ENCODE data around the gene NEK4. TPM values are rescaled to one million over a fixed set of nuclear protein-coding genes. Genes with fewer than 3 reads are reported as not detected.

Gene NEK4
- total RNA-seq, 1 donor from 2014 or later = 52.3 TPM

DNA sequence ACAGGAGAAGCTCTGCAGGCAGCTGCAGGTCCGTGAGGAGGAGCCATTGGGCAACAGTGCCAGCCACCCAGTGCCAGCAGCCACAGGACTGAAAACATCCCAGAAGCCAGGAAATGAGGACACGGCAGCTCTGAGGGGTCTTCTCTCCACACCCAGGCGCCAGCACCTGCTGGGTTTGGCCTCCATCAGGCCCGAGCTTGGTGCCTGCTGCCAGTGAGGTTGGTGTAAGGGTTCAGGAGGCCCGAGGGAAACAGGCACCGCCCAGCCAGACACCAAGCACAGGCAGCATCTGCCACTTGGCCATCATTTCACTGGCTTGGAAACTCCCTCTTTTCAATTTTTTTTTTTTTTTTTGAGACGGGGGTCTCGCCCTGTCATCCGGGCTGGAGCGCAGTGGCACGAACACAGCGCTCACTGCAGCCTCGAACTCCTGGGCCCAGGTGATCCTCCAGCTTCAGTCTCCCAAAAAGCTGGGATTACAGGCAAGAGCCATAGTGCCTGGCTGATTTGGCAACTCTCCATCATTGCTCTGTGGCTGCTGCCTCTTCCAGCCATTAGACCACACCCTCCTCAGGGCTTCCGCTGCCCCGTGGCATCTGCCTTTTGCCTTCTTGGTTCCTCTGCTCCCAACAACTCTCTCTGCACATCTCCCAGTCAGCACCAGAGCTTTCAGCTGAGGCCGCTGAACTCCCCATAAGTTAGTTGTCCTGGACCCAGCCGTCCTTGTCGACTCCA lies 22.4 kb upstream of the NEK4 start:
- Mint-ChIP-seq H3K36me3 (ENCODE audit: low read depth) (no peaks in the 10 kb centered on the region), H3K4me3 (no peak overlapping the region), H3K27ac (ENCODE audit: unreplicated experiment) (peak overlapping the region; percentile 94), H3K9me3 (no peaks in the 10 kb centered on the region), H3K27me3 (ENCODE audit: low read depth) (no peaks in the 10 kb centered on the region), H3K4me1 (peaks cover 20% of the 10 kb centered on the region)
- TF ChIP-seq, protein P1, sequence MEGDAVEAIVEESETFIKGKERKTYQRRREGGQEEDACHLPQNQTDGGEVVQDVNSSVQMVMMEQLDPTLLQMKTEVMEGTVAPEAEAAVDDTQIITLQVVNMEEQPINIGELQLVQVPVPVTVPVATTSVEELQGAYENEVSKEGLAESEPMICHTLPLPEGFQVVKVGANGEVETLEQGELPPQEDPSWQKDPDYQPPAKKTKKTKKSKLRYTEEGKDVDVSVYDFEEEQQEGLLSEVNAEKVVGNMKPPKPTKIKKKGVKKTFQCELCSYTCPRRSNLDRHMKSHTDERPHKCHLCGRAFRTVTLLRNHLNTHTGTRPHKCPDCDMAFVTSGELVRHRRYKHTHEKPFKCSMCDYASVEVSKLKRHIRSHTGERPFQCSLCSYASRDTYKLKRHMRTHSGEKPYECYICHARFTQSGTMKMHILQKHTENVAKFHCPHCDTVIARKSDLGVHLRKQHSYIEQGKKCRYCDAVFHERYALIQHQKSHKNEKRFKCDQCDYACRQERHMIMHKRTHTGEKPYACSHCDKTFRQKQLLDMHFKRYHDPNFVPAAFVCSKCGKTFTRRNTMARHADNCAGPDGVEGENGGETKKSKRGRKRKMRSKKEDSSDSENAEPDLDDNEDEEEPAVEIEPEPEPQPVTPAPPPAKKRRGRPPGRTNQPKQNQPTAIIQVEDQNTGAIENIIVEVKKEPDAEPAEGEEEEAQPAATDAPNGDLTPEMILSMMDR (conservative IDR thresholded peaks at IDR 0.05) = no peak
- no peak for DNase-seq (ENCODE audit: low read depth, low spot score)

DNA sequence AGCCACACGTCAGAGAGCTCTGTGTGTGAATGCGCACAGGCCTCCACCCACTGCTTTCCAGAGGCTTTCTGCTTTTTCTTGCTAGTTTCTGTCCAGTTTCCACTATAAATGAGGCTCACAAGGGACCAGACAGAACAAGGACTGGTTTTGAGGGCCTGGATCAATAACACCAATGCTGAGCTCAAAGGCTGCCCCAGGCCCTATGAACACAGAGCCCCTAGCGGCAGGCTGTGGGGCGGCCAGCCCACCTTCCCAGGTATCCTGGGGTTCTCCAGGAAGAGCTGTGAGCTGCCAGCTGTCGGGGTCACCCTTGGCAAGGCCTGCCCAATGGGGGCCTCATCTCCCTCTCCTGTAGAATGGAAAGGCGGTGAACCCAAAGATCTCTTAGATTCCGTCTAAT lies 21.7 kb upstream of the NEK4 start:
- H3K27me3 Mint-ChIP-seq (ENCODE audit: low read depth) = no peaks in the 10 kb centered on the region
- DNase-seq (ENCODE audit: low read depth, low spot score) = no peak
- H3K4me1 Mint-ChIP-seq = peaks cover 20% of the 10 kb centered on the region
- no peaks in the 10 kb centered on the region for H3K9me3 Mint-ChIP-seq
- H3K27ac Mint-ChIP-seq (ENCODE audit: unreplicated experiment) = no peak overlapping the region
- no peaks in the 10 kb centered on the region for H3K36me3 Mint-ChIP-seq (ENCODE audit: low read depth)
- TF ChIP-seq, protein P1 (conservative IDR thresholded peaks at IDR 0.05) = peak; percentile 40
- H3K4me3 Mint-ChIP-seq = no peak overlapping the region

DNA sequence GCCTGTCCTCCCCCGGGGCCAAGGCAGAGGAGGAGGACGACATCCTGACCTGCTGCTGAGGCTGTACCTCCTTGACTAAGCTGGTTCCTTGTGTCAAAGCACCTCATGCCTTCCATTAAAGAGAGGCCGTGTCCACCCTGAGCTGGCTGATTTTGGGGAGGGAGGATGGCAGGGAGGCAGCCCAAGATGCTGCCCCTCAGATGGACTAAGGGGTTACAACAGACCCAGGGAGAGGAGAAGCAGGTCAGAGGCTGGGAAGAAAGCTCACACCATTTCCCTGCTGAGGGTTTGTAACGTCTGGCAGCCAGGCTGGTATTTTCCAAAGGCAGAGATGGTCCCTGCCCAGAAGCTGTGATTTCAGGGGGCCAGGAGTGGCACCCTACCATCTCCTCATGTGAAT lies 21.2 kb upstream of the NEK4 start:
- TF ChIP-seq, protein P1 (conservative IDR thresholded peaks at IDR 0.05) = no peak
- no peak for DNase-seq (ENCODE audit: low read depth, low spot score)
- H3K27me3 Mint-ChIP-seq (ENCODE audit: low read depth) = no peaks in the 10 kb centered on the region

DNA sequence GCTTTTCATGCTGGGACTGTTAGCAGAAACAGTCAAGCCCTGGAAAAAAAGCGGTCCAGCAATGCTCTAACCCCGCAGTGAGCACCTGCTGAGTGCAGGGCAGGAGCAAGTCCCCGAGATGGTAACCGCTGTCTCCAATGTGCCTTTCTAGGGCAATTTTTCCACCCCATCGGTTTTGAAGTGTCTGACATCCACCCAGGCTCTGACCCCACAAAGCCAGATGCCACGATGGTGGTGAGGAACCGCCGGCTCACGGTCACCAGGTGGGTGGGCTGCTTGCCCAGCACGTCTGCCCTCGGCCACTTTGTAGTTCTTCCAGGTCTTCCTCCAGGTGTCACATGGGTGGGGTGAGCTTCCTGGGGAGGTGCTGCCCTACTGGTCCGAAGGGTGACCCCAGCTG lies 20.6 kb upstream of the NEK4 start:
- no peak overlapping the region for H3K27ac Mint-ChIP-seq (ENCODE audit: unreplicated experiment)
- H3K27me3 Mint-ChIP-seq (ENCODE audit: low read depth) = no peaks in the 10 kb centered on the region
- no peak for DNase-seq (ENCODE audit: low read depth, low spot score)
- H3K4me3 Mint-ChIP-seq = no peak overlapping the region
- peaks cover 20% of the 10 kb centered on the region for H3K4me1 Mint-ChIP-seq
- H3K36me3 Mint-ChIP-seq (ENCODE audit: low read depth) = no peaks in the 10 kb centered on the region
- TF ChIP-seq, protein P1 (conservative IDR thresholded peaks at IDR 0.05) = no peak
- no peaks in the 10 kb centered on the region for H3K9me3 Mint-ChIP-seq

More for the DNA sequence above, 21.2 kb upstream of the NEK4 start:
- Mint-ChIP-seq H3K4me3 (no peak overlapping the region), H3K4me1 (peaks cover 20% of the 10 kb centered on the region), H3K9me3 (no peaks in the 10 kb centered on the region), H3K36me3 (ENCODE audit: low read depth) (no peaks in the 10 kb centered on the region), H3K27ac (ENCODE audit: unreplicated experiment) (no peak overlapping the region)

DNA sequence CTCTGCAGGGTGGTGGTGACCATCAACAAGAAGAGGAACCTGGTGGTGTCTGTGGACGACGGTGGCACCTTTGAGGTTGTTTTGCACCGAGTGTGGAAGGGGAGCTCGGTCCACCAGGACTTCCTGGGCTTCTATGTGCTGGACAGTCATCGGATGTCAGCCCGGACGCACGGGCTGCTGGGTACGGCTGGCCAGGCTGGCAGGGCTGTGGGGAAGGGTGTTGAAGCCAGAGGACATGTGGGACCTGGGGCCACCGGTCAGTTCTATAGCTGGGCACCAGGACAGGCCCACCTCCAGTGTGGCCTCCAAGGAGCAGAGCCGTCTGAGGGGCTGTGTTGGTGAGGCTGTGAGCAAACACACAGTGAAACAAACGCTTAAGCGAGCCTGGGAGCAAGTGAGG lies 20.0 kb upstream of the NEK4 start:
- peak overlapping the region; percentile 35 for H3K27ac Mint-ChIP-seq (ENCODE audit: unreplicated experiment)
- H3K4me1 Mint-ChIP-seq = peaks cover 20% of the 10 kb centered on the region
- H3K4me3 Mint-ChIP-seq = no peak overlapping the region
- DNase-seq (ENCODE audit: low read depth, low spot score) = no peak
- H3K9me3 Mint-ChIP-seq = no peaks in the 10 kb centered on the region
- H3K27me3 Mint-ChIP-seq (ENCODE audit: low read depth) = no peaks in the 10 kb centered on the region
- no peaks in the 10 kb centered on the region for H3K36me3 Mint-ChIP-seq (ENCODE audit: low read depth)
- TF ChIP-seq, protein P1 (conservative IDR thresholded peaks at IDR 0.05) = no peak
